Smooth muscle cell (in vitro differentiated cells): ENCODE data around the gene KRTAP10-10. TPM values are rescaled to one million over a fixed set of nuclear protein-coding genes. Genes with fewer than 3 reads are reported as not detected.

Experiments used
- DNase-seq: peaks from one replicate; lab custom pipeline; 2025; ENCODE audit not compliant: unreplicated experiment; lab: John Stamatoyannopoulos, UW
- H2AFZ ChIP-seq: fragments of 200-600 bp; sonication (generic); 2 replicates; pipeline ENCODE4 v1.6.0; 2016; ENCODE audit warnings: antibody characterized with exemption, low read depth, mild to moderate bottlenecking
- H3F3A ChIP-seq: fragments of 200-600 bp; sonication (generic); 2 replicates; pipeline ENCODE4 v1.6.0; 2017; ENCODE audit warnings: antibody characterized with exemption, low read depth
- H3K27ac ChIP-seq: fragments of 200-600 bp; sonication (generic); 2 replicates; pipeline ENCODE4 v1.5.1; 2016; ENCODE audit warnings: low read depth, mild to moderate bottlenecking
- H3K27me3 ChIP-seq: fragments of 200-600 bp; sonication (generic); 2 replicates; pipeline ENCODE4 v1.6.1; 2016; ENCODE audit warnings: low read depth, mild to moderate bottlenecking
- H3K36me3 ChIP-seq: fragments of 200-600 bp; sonication (generic); 2 replicates; pipeline ENCODE4 v1.5.1; 2016; ENCODE audit warnings: low read depth
- H3K4me1 ChIP-seq: fragments of 200-600 bp; sonication (generic); 2 replicates; pipeline ENCODE4 v1.5.1; 2016; ENCODE audit warnings: low read depth
- H3K4me2 ChIP-seq: fragments of 200-600 bp; sonication (generic); 2 replicates; pipeline ENCODE4 v1.6.0; 2016; ENCODE audit warnings: mild to moderate bottlenecking
- H3K4me3 ChIP-seq: fragments of 200-600 bp; sonication (generic); 2 replicates; pipeline ENCODE4 v1.5.1; 2016; ENCODE audit warnings: mild to moderate bottlenecking
- H3K79me2 ChIP-seq: fragments of 200-600 bp; sonication (generic); 2 replicates; pipeline ENCODE4 v1.6.0; 2016; ENCODE audit warnings: low read depth, mild to moderate bottlenecking
- H3K9ac ChIP-seq: fragments of 200-600 bp; sonication (generic); 2 replicates; pipeline ENCODE4 v1.6.0; 2016; ENCODE audit warnings: low read depth
- H3K9me3 ChIP-seq: fragments of 200-600 bp; sonication (generic); replicated peaks from 2 replicates; pipeline ENCODE4 v1.5.1; 2016; ENCODE audit warnings: low read depth
- H4K20me1 ChIP-seq: fragments of 200-600 bp; sonication (generic); 2 replicates; pipeline ENCODE4 v1.6.0; 2016; ENCODE audit warnings: low read depth
- CTCF ChIP-seq: fragments of 200-600 bp; sonication (generic); IDR thresholded peaks from 2 replicates; pipeline ENCODE4 v1.5.1; 2017; ENCODE audit warnings: borderline replicate concordance, mild to moderate bottlenecking, antibody characterized with exemption; ENCODE audit not compliant: insufficient read depth, poor library complexity, severe bottlenecking
- WGBS: methylation state at CpG from one replicate; pipeline ENCODE4 v1.1.7; 2016; ENCODE audit warnings: low lambda C conversion rate; 5-methylcytosine and 5-hydroxymethylcytosine counted together
- polyA plus RNA-seq: library from polyadenylated mRNA; unstranded; fragments of >200 nt; fragmentation: Nextera tagmentation; extraction: Ambion mirVana; gene quantifications from 2 replicates; pipeline ENCODE4 v1.2.1, GENCODE V29; 2016
- total RNA-seq: library from RNA; depleted of rRNA; stranded (reverse); fragments of >200 nt; gene quantifications from 2 replicates; pipeline ENCODE4 v1.2.3, GENCODE V29; 2014

Gene KRTAP10-10
- total and polyA plus RNA-seq, 2 experiments from 2014 or later, result not detected

GRCh38 chr21:44639331-44639655 lies 2.1 kb downstream of the KRTAP10-10 start:
- no peaks in the 10 kb centered on the region for H3K4me1 ChIP-seq
- no peak for TF ChIP-seq CTCF
- DNase-seq, result no peak
- 95% methylated on average over 12 of the region's 12 CpGs for WGBS
- no peaks in the 10 kb centered on the region for H3F3A ChIP-seq
- H3K9ac ChIP-seq, result no peak overlapping the region
- H3K27ac ChIP-seq, result no peak overlapping the region
- no peak overlapping the region for H3K4me2 ChIP-seq
- no peaks in the 10 kb centered on the region for H3K36me3 ChIP-seq
- no peaks in the 10 kb centered on the region for H4K20me1 ChIP-seq
- H3K4me3 ChIP-seq, result no peak overlapping the region
- H2AFZ ChIP-seq, result no peak overlapping the region
- no peaks in the 10 kb centered on the region for H3K9me3 ChIP-seq
- no peaks in the 10 kb centered on the region for H3K79me2 ChIP-seq
- H3K27me3 ChIP-seq, result no peaks in the 10 kb centered on the region

- H3K9ac ChIP-seq, result no peak overlapping the region
- no peak overlapping the region for H3K4me2 ChIP-seq
These were observed 3.6 kb downstream of the KRTAP10-10 start for GRCh38 chr21:44640761-44641160.

GRCh38 chr21:44643741-44644310 lies 6.7 kb downstream of the KRTAP10-10 start:
- DNase-seq, result no peak
- no peaks in the 10 kb centered on the region for H3K79me2 ChIP-seq

More at GRCh38 chr21:44640761-44641160, 3.6 kb downstream of the KRTAP10-10 start:
- no peaks in the 10 kb centered on the region for H3K27me3 ChIP-seq
- H4K20me1 ChIP-seq, result no peaks in the 10 kb centered on the region
- no peaks in the 10 kb centered on the region for H3K79me2 ChIP-seq
- no peak overlapping the region for H3K4me3 ChIP-seq
- no peaks in the 10 kb centered on the region for H3F3A ChIP-seq
- DNase-seq, result no peak
- H3K9me3 ChIP-seq, result no peaks in the 10 kb centered on the region
- WGBS, result 98% methylated on average over 5 of the region's 5 CpGs
- no peaks in the 10 kb centered on the region for H3K4me1 ChIP-seq
- H2AFZ ChIP-seq, result no peak overlapping the region
- no peaks in the 10 kb centered on the region for H3K36me3 ChIP-seq
- no peak for TF ChIP-seq CTCF
- H3K27ac ChIP-seq, result no peak overlapping the region

More at GRCh38 chr21:44643741-44644310, 6.7 kb downstream of the KRTAP10-10 start:
- H3K27me3 ChIP-seq, result no peaks in the 10 kb centered on the region
- TF ChIP-seq CTCF, result no peak
- H3K9me3 ChIP-seq, result no peaks in the 10 kb centered on the region
- H3K4me3 ChIP-seq, result no peak overlapping the region
- H3K4me2 ChIP-seq, result no peak overlapping the region
- 85% methylated on average over 14 of the region's 14 CpGs for WGBS
- no peak overlapping the region for H3K9ac ChIP-seq
- H3K4me1 ChIP-seq, result no peaks in the 10 kb centered on the region
- no peaks in the 10 kb centered on the region for H3K36me3 ChIP-seq
- no peaks in the 10 kb centered on the region for H3F3A ChIP-seq
- H4K20me1 ChIP-seq, result no peaks in the 10 kb centered on the region
- H2AFZ ChIP-seq, result no peak overlapping the region
- H3K27ac ChIP-seq, result no peak overlapping the region
